GM19467 (cell line): ENCODE measurements around the gene CCDC177.
"Not testable (repeated sequence)": the region's sequence is repeated elsewhere in the genome, so short reads cannot be mapped to it uniquely, and the experiment has no call there.

Experiments used
- ATAC-seq: cut with Tn5 transposase; IDR thresholded peaks from one replicate; pipeline ENCODE4 v1.9.1; 2021; ENCODE audit warnings: mild to moderate bottlenecking, moderate library complexity; ENCODE audit not compliant: unreplicated experiment

Gene CCDC177

GRCh38 chr14:69600304-69600891 is 25.7 kb upstream of the CCDC177 start:
- no peak for ATAC-seq

GRCh38 chr14:69599431-69599830 is 24.8 kb upstream of the CCDC177 start:
- not testable (repeated sequence) for ATAC-seq

GRCh38 chr14:69595336-69595735 is 20.7 kb upstream of the CCDC177 start:
- ATAC-seq, result no peak

GRCh38 chr14:69594846-69595245 is 20.2 kb upstream of the CCDC177 start:
- ATAC-seq, result no peak

GRCh38 chr14:69593018-69593677 is 18.5 kb upstream of the CCDC177 start:
- ATAC-seq, result no peak

GRCh38 chr14:69591317-69591716 is 16.6 kb upstream of the CCDC177 start:
- no peak for ATAC-seq

GRCh38 chr14:69587389-69587788 is 12.7 kb upstream of the CCDC177 start:
- ATAC-seq, result no peak

- no peak for ATAC-seq
Observed at GRCh38 chr14:69586404-69586803, 11.7 kb upstream of the CCDC177 start.

GRCh38 chr14:69584389-69584788 is 9.7 kb upstream of the CCDC177 start:
- no peak for ATAC-seq

GRCh38 chr14:69582829-69583228 is 8.2 kb upstream of the CCDC177 start:
- no peak for ATAC-seq

GRCh38 chr14:69582212-69582611 is 7.5 kb upstream of the CCDC177 start:
- ATAC-seq, result no peak

- ATAC-seq, result no peak
Observed at GRCh38 chr14:69581316-69581935, 6.8 kb upstream of the CCDC177 start.

GRCh38 chr14:69580009-69580577 is 5.4 kb upstream of the CCDC177 start:
- no peak for ATAC-seq

- ATAC-seq, result no peak
Observed at GRCh38 chr14:69579476-69579875, 4.8 kb upstream of the CCDC177 start.

- ATAC-seq, result no peak
Observed at GRCh38 chr14:69574954-69575295, 254 bp upstream of the CCDC177 start.

- ATAC-seq, result no peak
Observed at GRCh38 chr14:69573831-69574262, 824 bp downstream of the CCDC177 start.

GRCh38 chr14:69573205-69573830 is 1.4 kb downstream of the CCDC177 start:
- ATAC-seq, result no peak

- ATAC-seq, result no peak
Observed at GRCh38 chr14:69572841-69573135, 1.9 kb downstream of the CCDC177 start.

GRCh38 chr14:69572030-69572840 is 2.4 kb downstream of the CCDC177 start:
- no peak for ATAC-seq

- no peak for ATAC-seq
Observed at GRCh38 chr14:69571449-69572029, 3.1 kb downstream of the CCDC177 start.
